Colonic mucosa (tissue), 4 donors: Measurements from ENCODE around the gene TAOK1. TPM values are rescaled to one million over a fixed set of nuclear protein-coding genes. Genes with fewer than 3 reads are reported as not detected.

ENCODE experiments used
- DNase-seq: peaks from one replicate; pipeline ENCODE4 v3.0.0-alpha.2; 2020
- H3K27ac ChIP-seq: fragments of 200-600 bp; one replicate; pipeline ENCODE4 v1.8.0; 2021
- H3K27me3 ChIP-seq: fragments of 200-600 bp; one replicate; pipeline ENCODE4 v1.8.0; 2021
- H3K36me3 ChIP-seq: fragments of 200-600 bp; one replicate; pipeline ENCODE4 v1.8.0; 2021
- H3K4me1 ChIP-seq: fragments of 200-600 bp; one replicate; pipeline ENCODE4 v1.8.0; 2021; ENCODE audit warnings: mild to moderate bottlenecking
- H3K4me3 ChIP-seq: fragments of 200-600 bp; one replicate; pipeline ENCODE4 v1.8.0; 2021
- H3K9ac ChIP-seq, 2 donors: one replicate each; pipeline ENCODE4 v1.7.0; 2013; ENCODE audit warnings: control low read depth in 2 of 2, low read depth in 2 of 2, low read length in 2 of 2
- H3K9me3 ChIP-seq: fragments of 200-600 bp; one replicate; pipeline ENCODE4 v1.8.0; 2021
- intact Hi-C: fragments of 100-400 bp; cut with DNase I; formaldehyde crosslinking; loops from one replicate; pipeline ENCODE4 v1.14.1; 2022
- total RNA-seq, 2 donors: library from RNA; stranded (reverse); fragmentation: NEBNext Ultra II Directional in 1 of 2; extraction: Animal tissue kit (Norgen Biotek cat#: 25700) in 1 of 2; gene quantifications; one replicate each; pipeline ENCODE4 v1.2.1, GENCODE V29; 2021
- TF ChIP-seq, protein P1 (sequence below): fragments of 200-600 bp; IDR thresholded peaks from one replicate; pipeline ENCODE4 v1.8.0; 2022; ENCODE audit warnings: antibody characterized with exemption, mild to moderate bottlenecking
- donor health status: healthy.
- donor health status: DM: no; HTN: no; CAD: no.
- donor health status: DM: no; HTN: no; CAD: no.

The TAOK1 gene
- total RNA-seq, 2 donors from 2014 or later = 42.1 to 57.1 TPM

DNA sequence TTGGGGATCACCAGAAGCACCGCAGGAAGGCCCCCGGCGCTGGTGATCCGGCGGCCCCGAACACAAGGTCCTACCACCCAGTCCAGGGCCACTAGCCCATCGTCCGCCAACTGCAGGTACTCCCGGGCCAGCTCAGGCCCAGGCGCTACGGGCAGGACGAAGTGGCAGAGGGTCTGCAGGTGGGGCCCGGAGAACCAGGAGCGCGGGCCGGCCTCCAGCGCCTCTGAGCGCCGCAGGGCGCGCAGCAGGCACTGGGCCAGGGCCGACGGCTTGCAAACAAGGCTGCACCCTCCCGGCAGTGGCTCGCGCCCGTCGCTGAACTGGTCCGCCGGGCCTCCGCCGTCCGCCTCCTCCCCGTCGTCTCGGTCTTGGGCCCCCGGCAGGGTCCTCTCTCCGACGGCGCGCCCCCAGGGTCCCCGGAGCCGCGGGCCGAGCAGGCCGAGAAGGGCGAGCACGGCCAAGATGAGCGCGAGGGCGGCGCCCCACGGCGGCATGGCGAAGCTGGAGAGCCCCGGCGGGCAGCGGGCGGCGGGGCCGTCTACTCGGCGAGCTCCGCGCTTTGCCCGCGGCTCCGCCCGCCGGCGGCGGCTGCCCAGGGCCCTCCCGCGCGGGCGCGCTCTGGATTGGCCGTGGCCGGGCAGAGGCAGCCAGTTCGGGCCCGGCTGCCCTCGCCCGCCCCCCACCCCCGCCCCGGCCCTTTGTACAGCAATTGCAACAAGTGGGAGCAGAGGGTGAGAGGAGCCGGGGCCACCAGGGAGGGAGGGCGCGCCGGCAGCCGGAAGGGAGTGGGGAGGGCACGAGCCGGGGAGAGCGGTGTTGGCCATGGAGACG, 176.5 kb downstream of the TAOK1 start, which contains the start of gene ABHD15:
ABHD15 (minus strand) TSS at position 565 of the 831 bp plus-strand sequence; CDS start at position 494, 71 bp downstream.
- H3K4me3 ChIP-seq = peak within 1 kb of the TSS; percentile 82
- H3K27me3 ChIP-seq = no peaks in the 10 kb centered on the region
- peak within 1 kb of the TSS; percentile 94 for H3K27ac ChIP-seq
- peak; percentile 83 for DNase-seq
- TF ChIP-seq, protein P1, sequence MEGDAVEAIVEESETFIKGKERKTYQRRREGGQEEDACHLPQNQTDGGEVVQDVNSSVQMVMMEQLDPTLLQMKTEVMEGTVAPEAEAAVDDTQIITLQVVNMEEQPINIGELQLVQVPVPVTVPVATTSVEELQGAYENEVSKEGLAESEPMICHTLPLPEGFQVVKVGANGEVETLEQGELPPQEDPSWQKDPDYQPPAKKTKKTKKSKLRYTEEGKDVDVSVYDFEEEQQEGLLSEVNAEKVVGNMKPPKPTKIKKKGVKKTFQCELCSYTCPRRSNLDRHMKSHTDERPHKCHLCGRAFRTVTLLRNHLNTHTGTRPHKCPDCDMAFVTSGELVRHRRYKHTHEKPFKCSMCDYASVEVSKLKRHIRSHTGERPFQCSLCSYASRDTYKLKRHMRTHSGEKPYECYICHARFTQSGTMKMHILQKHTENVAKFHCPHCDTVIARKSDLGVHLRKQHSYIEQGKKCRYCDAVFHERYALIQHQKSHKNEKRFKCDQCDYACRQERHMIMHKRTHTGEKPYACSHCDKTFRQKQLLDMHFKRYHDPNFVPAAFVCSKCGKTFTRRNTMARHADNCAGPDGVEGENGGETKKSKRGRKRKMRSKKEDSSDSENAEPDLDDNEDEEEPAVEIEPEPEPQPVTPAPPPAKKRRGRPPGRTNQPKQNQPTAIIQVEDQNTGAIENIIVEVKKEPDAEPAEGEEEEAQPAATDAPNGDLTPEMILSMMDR = no peak
- peak within 1 kb of the TSS; percentile 84 to 85 for H3K9ac ChIP-seq
- H3K9me3 ChIP-seq = no peaks in the 10 kb centered on the region
- intact Hi-C loops = no loop called here
- H3K36me3 ChIP-seq = no peaks in the 10 kb centered on the region
- peaks cover 8% of the 10 kb centered on the region for H3K4me1 ChIP-seq

DNA sequence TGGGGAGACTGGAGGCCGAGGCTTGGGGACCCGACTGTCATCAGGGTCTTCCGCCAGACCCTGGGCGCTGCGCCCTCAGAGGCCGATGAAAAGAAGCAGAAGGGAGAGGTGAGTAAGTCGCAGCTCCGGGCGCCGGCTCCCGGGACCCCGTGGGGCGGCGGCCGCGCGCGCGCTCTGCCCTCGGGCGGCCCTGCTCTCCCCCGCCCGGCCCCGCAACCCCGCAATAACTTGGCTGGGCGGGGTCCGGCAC, 177.1 kb downstream of the TAOK1 start:
- peak overlapping the region; percentile 74 to 84 for H3K9ac ChIP-seq
- TF ChIP-seq, protein P1 = no peak
- H3K4me1 ChIP-seq = peaks cover 8% of the 10 kb centered on the region

DNA sequence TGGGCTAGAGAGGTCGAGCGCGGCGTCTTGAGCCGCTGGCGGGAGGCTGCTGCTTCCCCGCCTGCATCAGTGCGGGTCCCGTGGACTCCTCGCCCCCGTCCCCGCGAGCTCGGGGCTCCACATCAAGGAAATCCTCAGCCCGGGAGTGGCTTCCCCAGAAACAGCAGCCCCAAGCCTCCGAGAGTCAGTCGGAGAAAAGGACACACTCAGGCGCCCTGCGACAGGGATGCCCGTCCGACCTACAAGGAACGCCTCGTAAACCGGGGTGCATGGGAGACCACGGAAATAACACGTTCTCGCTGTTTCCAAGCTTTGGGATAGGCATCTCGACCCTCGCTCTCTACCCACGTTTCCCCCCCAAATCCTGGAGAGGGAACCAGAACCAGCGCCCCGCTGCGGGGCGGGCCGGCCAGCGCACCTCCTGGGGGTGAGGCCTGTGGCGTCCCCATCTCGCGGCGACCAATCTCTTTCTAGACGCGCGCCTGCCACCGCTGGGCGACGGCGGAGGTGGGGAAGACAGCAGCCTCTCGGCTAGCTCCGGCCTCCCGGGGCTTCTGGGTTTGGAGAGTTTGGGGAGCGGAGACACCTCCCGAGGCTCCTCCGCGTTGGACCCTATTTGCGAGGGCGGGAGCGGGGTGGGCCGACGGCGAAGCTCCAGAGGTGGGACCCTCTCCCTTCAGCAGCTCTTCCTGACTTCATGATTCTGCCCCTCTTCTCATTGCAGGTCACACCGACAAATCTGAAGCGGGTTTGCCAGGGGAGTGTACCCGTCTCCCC, 177.6 kb downstream of the TAOK1 start:
- Histone ChIP-seq H3K4me3 (peak overlapping the region; percentile 82), H3K27ac (peak overlapping the region; percentile 94), H3K9ac (peak overlapping the region; percentile 84 to 85), H3K9me3 (no peaks in the 10 kb centered on the region), H3K27me3 (no peaks in the 10 kb centered on the region), H3K36me3 (no peaks in the 10 kb centered on the region), H3K4me1 (peaks cover 8% of the 10 kb centered on the region)
- intact Hi-C loops = no loop called here
- DNase-seq = peak; percentile 80
- TF ChIP-seq, protein P1 = no peak

More for the DNA sequence above, 177.1 kb downstream of the TAOK1 start:
- Histone ChIP-seq H3K27ac (peak overlapping the region; percentile 94), H3K36me3 (no peaks in the 10 kb centered on the region), H3K27me3 (no peaks in the 10 kb centered on the region), H3K9me3 (no peaks in the 10 kb centered on the region), H3K4me3 (peak overlapping the region; percentile 82)
- DNase-seq = no peak
- intact Hi-C loops = no loop called here

DNA sequence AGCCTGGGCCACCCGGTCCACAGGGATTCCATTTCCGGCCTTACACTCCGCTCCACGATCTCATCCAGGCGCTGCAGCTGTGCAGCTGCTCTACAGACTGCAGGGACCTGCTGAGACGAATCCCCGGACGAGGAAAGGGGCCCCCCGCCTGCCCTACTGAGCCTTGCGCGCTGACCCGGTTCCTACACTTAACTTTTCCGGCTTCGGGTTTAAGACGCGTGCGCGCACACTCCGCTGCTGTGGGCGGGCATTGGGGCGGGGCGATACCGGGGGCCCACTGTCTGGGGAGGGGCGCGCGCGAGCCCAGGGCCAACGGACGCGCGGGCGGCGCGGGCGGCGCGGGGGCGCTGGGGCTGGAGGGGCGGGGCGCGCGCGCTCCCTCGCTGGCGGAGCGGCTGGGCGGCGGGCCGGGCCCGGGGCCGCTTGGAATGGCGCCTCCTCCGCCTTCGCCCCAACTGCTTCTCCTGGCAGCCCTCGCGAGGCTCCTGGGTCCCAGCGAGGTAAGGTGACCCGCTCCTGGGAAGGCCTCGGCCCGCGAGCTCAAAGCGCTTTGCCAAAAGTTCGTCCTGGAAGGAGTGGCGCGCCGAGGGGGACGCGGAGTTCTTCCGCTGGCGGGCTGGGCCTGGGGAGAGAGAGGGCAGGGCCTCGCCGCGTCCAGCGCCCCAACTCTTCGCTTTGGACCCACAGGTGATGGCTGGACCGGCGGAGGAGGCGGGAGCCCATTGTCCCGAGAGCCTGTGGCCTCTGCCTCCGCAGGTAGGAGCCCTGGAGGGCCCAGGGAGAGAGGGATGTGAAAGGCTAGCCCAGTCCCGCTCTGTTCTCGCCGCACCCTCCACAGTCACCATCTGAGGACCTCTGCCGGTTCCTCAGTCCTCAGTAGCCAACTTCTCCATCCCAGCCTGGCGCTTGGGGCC, 178.4 kb downstream of the TAOK1 start, which contains the start of gene TP53I13:
TP53I13 (plus strand) TSS at position 371 of the 914 bp plus-strand sequence; CDS start at position 429, 58 bp downstream.
- intact Hi-C loops = no loop called here
- Histone ChIP-seq H3K4me3 (peak within 1 kb of the TSS; percentile 82), H3K36me3 (no peaks in the 10 kb centered on the region), H3K9ac (peak within 1 kb of the TSS; percentile 85 to 88), H3K9me3 (no peaks in the 10 kb centered on the region), H3K4me1 (peaks cover 8% of the 10 kb centered on the region), H3K27ac (peak within 1 kb of the TSS; percentile 94), H3K27me3 (no peaks in the 10 kb centered on the region)
- TF ChIP-seq, protein P1 = no peak
- peak; percentile 95 for DNase-seq
